Esophagus squamous epithelium (tissue), 4 donors: ENCODE data around the gene CUTA.

Source experiments
- POLR2A ChIP-seq, 4 donors: fragments of 450-650 bp; IDR thresholded peaks; one replicate each; pipeline ENCODE4 v1.6.1; 2017; ENCODE audit warnings: antibody characterized with exemption in 4 of 4, mild to moderate bottlenecking in 4 of 4, moderate library complexity in 3 of 4
- TF ChIP-seq, protein P1 (sequence below), 6 experiments: fragments of 450-650 bp in 4 of 6; fragments of 200-600 bp in 2 of 6; sonication (generic) in 2 of 6; IDR thresholded peaks; one replicate each; pipeline ENCODE4 v1.5.1; 2016 to 2019; ENCODE audit warnings: antibody characterized with exemption in 6 of 6, mild to moderate bottlenecking in 4 of 6, moderate library complexity in 4 of 6

DNA sequence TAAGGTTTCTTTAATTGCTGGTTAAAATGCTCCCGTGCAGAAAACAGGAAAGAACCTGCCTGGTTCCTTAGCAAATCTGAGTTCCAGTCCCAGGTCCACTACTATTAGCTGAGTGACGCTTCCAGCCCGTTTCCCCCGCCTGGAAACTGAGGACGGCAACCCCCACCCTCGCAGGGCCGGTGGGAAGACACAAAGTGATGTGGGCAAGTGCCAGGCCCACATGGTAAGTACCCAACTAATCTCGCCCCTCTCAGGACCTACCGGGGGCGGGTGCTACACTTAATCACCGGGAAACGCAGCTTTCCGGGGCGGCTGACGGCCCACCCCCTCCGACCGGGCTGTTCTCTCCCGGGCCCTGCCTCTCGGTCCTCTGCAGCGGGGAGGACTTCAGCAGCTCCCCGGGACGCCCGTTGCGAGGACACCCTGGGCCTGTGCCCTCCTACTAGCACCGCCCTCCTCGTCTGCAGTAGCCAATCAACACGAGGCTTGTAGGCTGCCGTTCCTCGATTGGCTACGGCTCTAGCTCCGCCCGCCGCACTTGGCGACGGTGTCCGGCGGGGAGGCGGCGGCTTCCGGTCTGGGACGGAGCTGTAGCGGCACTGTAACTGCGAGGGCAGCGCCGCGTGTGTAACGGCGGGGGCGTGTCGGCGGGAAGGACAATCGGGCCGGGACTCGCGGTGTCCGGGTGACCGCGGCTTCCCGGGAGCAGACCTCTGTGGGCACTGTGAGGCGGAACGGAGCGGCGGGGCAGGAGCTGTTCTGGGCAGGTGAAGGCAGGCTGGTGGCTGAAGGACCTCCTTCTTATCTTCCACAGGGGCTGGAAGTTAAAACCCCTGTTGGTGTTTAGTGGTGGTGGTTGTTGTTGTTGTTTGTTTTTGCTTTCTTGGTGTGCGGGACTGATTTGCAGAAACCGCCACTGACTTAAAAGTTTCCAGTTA, 36.4 kb upstream of the CUTA start, which contains the start of gene ZBTB9:
- TF ChIP-seq, protein P1, sequence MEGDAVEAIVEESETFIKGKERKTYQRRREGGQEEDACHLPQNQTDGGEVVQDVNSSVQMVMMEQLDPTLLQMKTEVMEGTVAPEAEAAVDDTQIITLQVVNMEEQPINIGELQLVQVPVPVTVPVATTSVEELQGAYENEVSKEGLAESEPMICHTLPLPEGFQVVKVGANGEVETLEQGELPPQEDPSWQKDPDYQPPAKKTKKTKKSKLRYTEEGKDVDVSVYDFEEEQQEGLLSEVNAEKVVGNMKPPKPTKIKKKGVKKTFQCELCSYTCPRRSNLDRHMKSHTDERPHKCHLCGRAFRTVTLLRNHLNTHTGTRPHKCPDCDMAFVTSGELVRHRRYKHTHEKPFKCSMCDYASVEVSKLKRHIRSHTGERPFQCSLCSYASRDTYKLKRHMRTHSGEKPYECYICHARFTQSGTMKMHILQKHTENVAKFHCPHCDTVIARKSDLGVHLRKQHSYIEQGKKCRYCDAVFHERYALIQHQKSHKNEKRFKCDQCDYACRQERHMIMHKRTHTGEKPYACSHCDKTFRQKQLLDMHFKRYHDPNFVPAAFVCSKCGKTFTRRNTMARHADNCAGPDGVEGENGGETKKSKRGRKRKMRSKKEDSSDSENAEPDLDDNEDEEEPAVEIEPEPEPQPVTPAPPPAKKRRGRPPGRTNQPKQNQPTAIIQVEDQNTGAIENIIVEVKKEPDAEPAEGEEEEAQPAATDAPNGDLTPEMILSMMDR (IDR thresholded peaks at IDR 0.05), result peak in 2 of 6 experiments; percentile 9 to 12
- TF ChIP-seq POLR2A (IDR thresholded peaks at IDR 0.05), result peak in 3 of 4 donors; percentile 48 to 90 (median 70)
